GM12872 (cell line): ENCODE measurements around the gene AOPEP.

ENCODE experiments used
- CTCF ChIP-seq: IDR thresholded peaks from 3 replicates; pipeline ENCODE4 v1.5.1; 2011; ENCODE audit warnings: low read depth, mild to moderate bottlenecking, low read length, moderate library complexity; ENCODE audit not compliant: insufficient read depth

AOPEP gene

GRCh38 chr9:95102572-95102971, 376.1 kb downstream of the AOPEP start:
- no peak for TF ChIP-seq CTCF

GRCh38 chr9:95103281-95103771, 376.8 kb downstream of the AOPEP start:
- TF ChIP-seq CTCF, result no peak

- TF ChIP-seq CTCF, result no peak
These were observed 377.5 kb downstream of the AOPEP start for GRCh38 chr9:95103871-95104580.

- no peak for TF ChIP-seq CTCF
These were observed 378.1 kb downstream of the AOPEP start for GRCh38 chr9:95104581-95104960.

- no peak for TF ChIP-seq CTCF
These were observed 378.5 kb downstream of the AOPEP start for GRCh38 chr9:95104980-95105379.

- TF ChIP-seq CTCF, result no peak
These were observed 379.2 kb downstream of the AOPEP start for GRCh38 chr9:95105519-95106287.

GRCh38 chr9:95107001-95107749, 380.7 kb downstream of the AOPEP start:
- TF ChIP-seq CTCF, result no peak
